A549 (cell line): ENCODE data around the gene TTC7B.

Experiments used
- CBX2 ChIP-seq: fragments of 200-600 bp; sonication (generic); IDR thresholded peaks from 2 replicates; pipeline ENCODE4 v1.6.1; 2016; ENCODE audit warnings: low read depth, mild to moderate bottlenecking, borderline replicate concordance
- CHD2 ChIP-seq: fragments of 150-350 bp; IDR thresholded peaks from 2 replicates; pipeline ENCODE4 v1.6.1; 2014; ENCODE audit warnings: low read length; ENCODE audit not compliant: partially characterized antibody
- CTCF ChIP-seq: fragments of >200 bp; sonication (Bioruptor Twin); formaldehyde crosslinking; IDR thresholded peaks from 3 replicates; pipeline ENCODE4 v1.5.1; 2016
- EP300 ChIP-seq, 2 experiments: fragments of >200 bp; sonication (Bioruptor Twin); formaldehyde crosslinking; IDR thresholded peaks; 2 replicates in 1 of 2; 3 replicates in 1 of 2; pipeline ENCODE4 v1.6.1; 2016 to 2017
- HOXA7 ChIP-seq: fragments of 250-450 bp; sonication (Bioruptor Pico); IDR thresholded peaks from 2 replicates; pipeline ENCODE4 v1.5.0; 2020; ENCODE audit warnings: mild to moderate bottlenecking, moderate library complexity
- JUNB ChIP-seq: fragments of >200 bp; sonication (Bioruptor Twin); formaldehyde crosslinking; IDR thresholded peaks from 2 replicates; pipeline ENCODE4 v1.6.1; 2016
- NR3C1 ChIP-seq: fragments of >200 bp; sonication (Bioruptor Twin); formaldehyde crosslinking; IDR thresholded peaks from 3 replicates; pipeline ENCODE4 v1.6.1; 2017
- POLR2A ChIP-seq: IDR thresholded peaks from 2 replicates; pipeline ENCODE4 v1.6.1; 2012; ENCODE audit warnings: mild to moderate bottlenecking, low read length
- RCOR1 ChIP-seq: fragments of 150-350 bp; IDR thresholded peaks from 2 replicates; pipeline ENCODE4 v1.6.1; 2014; ENCODE audit warnings: antibody characterized with exemption, low read length, low read depth
- RFX5 ChIP-seq: fragments of 450-650 bp; IDR thresholded peaks from 2 replicates; pipeline ENCODE4 v1.7.1; 2014; ENCODE audit warnings: antibody characterized with exemption, mild to moderate bottlenecking, moderate library complexity
- SREBF2 ChIP-seq: fragments of 450-650 bp; IDR thresholded peaks from 2 replicates; pipeline ENCODE4 v1.6.1; 2014; ENCODE audit warnings: mild to moderate bottlenecking, moderate library complexity
- TP53 ChIP-seq: fragments of 250-450 bp; sonication (Bioruptor Pico); IDR thresholded peaks from 2 replicates; pipeline ENCODE4 v1.5.0; 2021; ENCODE audit warnings: mild to moderate bottlenecking, moderate library complexity
- TF ChIP-seq, protein P1 (sequence below): IDR thresholded peaks from 2 replicates; pipeline ENCODE4 v1.6.1; 2012

GRCh38 chr14:90551070-90551704 is 265.0 kb downstream of the TTC7B start:
- TF ChIP-seq, protein P1, sequence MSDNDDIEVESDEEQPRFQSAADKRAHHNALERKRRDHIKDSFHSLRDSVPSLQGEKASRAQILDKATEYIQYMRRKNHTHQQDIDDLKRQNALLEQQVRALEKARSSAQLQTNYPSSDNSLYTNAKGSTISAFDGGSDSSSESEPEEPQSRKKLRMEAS, result no peak
- TF ChIP-seq RCOR1 (no peak), JUNB (no peak), CBX2 (no peak), RFX5 (no peak), SREBF2 (no peak), CTCF (no peak), POLR2A (no peak), EP300 (IDR thresholded peaks at IDR 0.05) (no peak), CHD2 (no peak), HOXA7 (CRISPR knock-in tag) (no peak), NR3C1 (no peak), TP53 (no peak)
